Measurements from ENCODE around the gene FILIP1L. TPM values are rescaled to one million over a fixed set of nuclear protein-coding genes. Genes with fewer than 3 reads are reported as not detected.

The FILIP1L gene
- polyA plus RNA-seq, 3 donors, result 0.13 to 0.40 (median 0.25) TPM

DNA sequence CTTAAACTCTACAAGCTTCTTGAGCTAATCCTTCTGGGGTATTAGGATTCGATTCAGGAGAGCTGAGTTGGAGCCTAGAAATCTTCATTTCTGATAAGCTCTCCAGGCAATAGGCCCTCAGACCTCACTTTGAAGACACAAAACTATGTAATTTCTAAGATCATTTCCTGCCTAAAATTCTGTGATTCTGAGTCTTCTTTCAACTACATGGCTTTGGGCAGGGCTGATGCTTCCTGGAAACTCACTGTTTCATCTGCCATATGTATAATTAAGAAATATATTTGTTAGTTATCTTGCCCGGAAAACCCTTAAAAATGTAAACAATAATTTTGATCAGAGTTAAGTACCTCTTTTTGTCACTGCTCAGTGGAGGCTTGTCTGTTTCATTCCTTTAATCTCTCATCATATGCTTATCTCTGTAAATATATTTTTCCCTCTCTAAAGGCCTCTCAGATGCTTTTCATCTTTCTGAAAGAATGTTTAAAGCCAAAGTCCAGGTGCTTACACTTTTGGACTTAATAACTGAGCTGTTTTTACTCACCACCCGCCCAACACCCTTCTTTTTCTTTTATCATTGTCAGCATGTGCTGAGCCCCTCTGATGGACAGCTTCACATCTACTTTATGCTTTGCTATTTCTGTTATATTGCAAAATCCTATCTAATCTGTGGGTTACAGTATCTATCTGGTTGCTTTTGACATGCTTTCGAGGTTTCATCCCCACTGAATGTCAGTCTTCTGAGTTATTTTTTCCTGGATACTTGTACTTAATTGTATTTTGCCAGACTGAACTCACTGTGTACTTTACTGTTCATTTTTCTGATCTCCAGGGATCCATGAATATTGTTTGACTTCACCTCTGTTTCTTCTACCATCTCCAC lies 38.2 kb downstream of the FILIP1L start:
- Histone ChIP-seq H3K4me2 (replicated peaks; ENCODE audit: extremely low read depth, low read length, poor library complexity, severe bottlenecking) (no peak overlapping the region), H3K79me2 (ENCODE audit: insufficient read depth, low read length) (no peaks in the 10 kb centered on the region), H3K9ac (ENCODE audit: insufficient read depth, low read length, poor library complexity, severe bottlenecking) (no peak overlapping the region), H3K27ac (ENCODE audit: low read depth in 1 of 2, low read length in 2 of 2) (no peak overlapping the region), H3K4me1 (ENCODE audit: control insufficient read depth in 1 of 2, insufficient read depth in 2 of 2, low read length in 2 of 2) (peaks cover 40 to 42% of the 10 kb centered on the region in 2 donors), H3K27me3 (ENCODE audit: control insufficient read depth in 2 of 2, insufficient read depth in 2 of 2, low read length in 2 of 2) (no peaks in the 10 kb centered on the region), H2AFZ (ENCODE audit: insufficient read depth, low read depth, low read length, poor library complexity, severe bottlenecking) (peak overlapping the region; percentile 20), H3K36me3 (replicated peaks in 1 of 2; ENCODE audit: control insufficient read depth in 1 of 2, insufficient read depth in 2 of 2, low read length in 2 of 2) (no peaks in the 10 kb centered on the region), H3K9me3 (replicated peaks in 1 of 2; ENCODE audit: control insufficient read depth in 1 of 2, insufficient read depth in 1 of 2, low read length in 2 of 2) (no peaks in the 10 kb centered on the region), H3K4me3 (replicated peaks in 1 of 3; ENCODE audit: low read depth in 2 of 3, low read length in 3 of 3) (no peak overlapping the region), H4K20me1 (ENCODE audit: insufficient read depth, low read length) (no peaks in the 10 kb centered on the region)
- Mint-ChIP-seq H3K4me3 (no peak overlapping the region), H3K36me3 (no peaks in the 10 kb centered on the region), H3K4me1 (peaks cover 50% of the 10 kb centered on the region), H3K9me3 (peaks cover 0 to 4% (median 0%) of the 10 kb centered on the region in 7 donors), H3K27ac (no peak overlapping the region), H3K27me3 (ENCODE audit: low read depth in 3 of 3) (no peaks in the 10 kb centered on the region)
- no peak for TF ChIP-seq CTCF (IDR thresholded peaks at IDR 0.05)
- intact Hi-C loops (cut with micrococcal nuclease), result loop anchor here in 1 of 2 donors (10.0 kb wide), 2 partner anchors 189 to 231 kb away; partner anchors contain the start of gene TBC1D23
- 17% methylated on average over 1 of the region's 4 CpGs for WGBS (ENCODE audit: insufficient coverage)
- no peak for DNase-seq

DNA sequence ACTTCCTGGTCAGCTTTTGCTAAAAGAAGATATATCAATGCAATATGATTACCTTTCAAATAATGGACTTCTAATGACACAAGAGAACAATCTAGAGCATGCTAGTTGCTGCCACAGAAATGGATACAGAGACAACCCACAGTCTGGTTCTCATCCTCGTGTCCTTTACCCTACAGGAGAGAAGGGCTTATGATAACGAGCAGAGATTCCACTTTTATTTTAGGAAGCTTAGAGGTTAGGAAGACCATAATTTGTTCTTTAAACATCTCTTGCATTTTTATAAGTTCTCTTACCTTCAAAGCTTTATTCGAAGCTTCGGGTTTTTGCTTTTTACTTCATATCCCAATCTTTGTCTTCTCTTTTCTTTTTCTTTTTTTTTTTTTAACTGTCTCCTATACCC lies 39.1 kb downstream of the FILIP1L start:
- no peak overlapping the region for H3K4me2 ChIP-seq (replicated peaks; ENCODE audit: extremely low read depth, low read length, poor library complexity, severe bottlenecking)
- Mint-ChIP-seq H3K9me3 (peaks cover 0 to 4% (median 0%) of the 10 kb centered on the region in 7 donors), H3K36me3 (no peaks in the 10 kb centered on the region), H3K4me3 (no peak overlapping the region), H3K27me3 (ENCODE audit: low read depth in 3 of 3) (no peaks in the 10 kb centered on the region), H3K27ac (no peak overlapping the region), H3K4me1 (peaks cover 50% of the 10 kb centered on the region)
- DNase-seq, result no peak
- no peak overlapping the region for H3K27ac ChIP-seq (ENCODE audit: low read depth in 1 of 2, low read length in 2 of 2)
- no peaks in the 10 kb centered on the region for H3K9me3 ChIP-seq (replicated peaks in 1 of 2; ENCODE audit: control insufficient read depth in 1 of 2, insufficient read depth in 1 of 2, low read length in 2 of 2)
- peak overlapping the region; percentile 25 for H2AFZ ChIP-seq (ENCODE audit: insufficient read depth, low read depth, low read length, poor library complexity, severe bottlenecking)
- H3K4me1 ChIP-seq (ENCODE audit: control insufficient read depth in 1 of 2, insufficient read depth in 2 of 2, low read length in 2 of 2), result peaks cover 40 to 42% of the 10 kb centered on the region in 2 donors
- H3K9ac ChIP-seq (ENCODE audit: insufficient read depth, low read length, poor library complexity, severe bottlenecking), result no peak overlapping the region
- intact Hi-C loops (cut with micrococcal nuclease), result loop anchor here in 1 of 2 donors (10.0 kb wide), 2 partner anchors 190 to 230 kb away; partner anchors contain the start of gene TBC1D23
- no peaks in the 10 kb centered on the region for H3K79me2 ChIP-seq (ENCODE audit: insufficient read depth, low read length)
- H3K36me3 ChIP-seq (replicated peaks in 1 of 2; ENCODE audit: control insufficient read depth in 1 of 2, insufficient read depth in 2 of 2, low read length in 2 of 2), result no peaks in the 10 kb centered on the region
- TF ChIP-seq CTCF (IDR thresholded peaks at IDR 0.05), result no peak
- 60% methylated on average over 2 of the region's 4 CpGs for WGBS (ENCODE audit: insufficient coverage)
- no peak overlapping the region for H3K4me3 ChIP-seq (replicated peaks in 1 of 3; ENCODE audit: low read depth in 2 of 3, low read length in 3 of 3)
- H4K20me1 ChIP-seq (ENCODE audit: insufficient read depth, low read length), result no peaks in the 10 kb centered on the region
- no peaks in the 10 kb centered on the region for H3K27me3 ChIP-seq (ENCODE audit: control insufficient read depth in 2 of 2, insufficient read depth in 2 of 2, low read length in 2 of 2)

Data from CD14-positive monocyte (primary cell).